Loucy (cell line): ENCODE measurements around the gene TSC2.

Source experiments
- H2AFZ ChIP-seq: fragments of 200-600 bp; sonication (generic); 2 replicates; pipeline ENCODE4 v1.6.0; 2016; ENCODE audit warnings: antibody characterized with exemption, mild to moderate bottlenecking, low read length, moderate library complexity
- H3F3A ChIP-seq: fragments of 200-600 bp; 2 replicates; pipeline ENCODE4 v1.6.0; 2016; ENCODE audit warnings: antibody characterized with exemption, low read depth, mild to moderate bottlenecking
- H3K27me3 ChIP-seq: fragments of 200-600 bp; sonication (generic); 2 replicates; pipeline ENCODE4 v1.6.1; 2014; ENCODE audit warnings: low read length, mild to moderate bottlenecking; ENCODE audit not compliant: insufficient read depth, poor library complexity, severe bottlenecking
- H3K36me3 ChIP-seq: fragments of 200-600 bp; sonication (generic); 2 replicates; pipeline ENCODE4 v1.6.1; 2016; ENCODE audit warnings: low read length; ENCODE audit not compliant: insufficient read depth
- H3K4me1 ChIP-seq: fragments of 200-600 bp; sonication (generic); 2 replicates; pipeline ENCODE4 v1.5.1; 2014; ENCODE audit warnings: low read length, mild to moderate bottlenecking; ENCODE audit not compliant: insufficient read depth, poor library complexity, severe bottlenecking
- H3K4me2 ChIP-seq: fragments of 200-600 bp; sonication (generic); 2 replicates; pipeline ENCODE4 v1.6.0; 2014; ENCODE audit warnings: antibody characterized with exemption, low read length, low read depth, mild to moderate bottlenecking; ENCODE audit not compliant: poor library complexity, severe bottlenecking
- H3K4me3 ChIP-seq: fragments of 200-600 bp; sonication (generic); 2 replicates; pipeline ENCODE4 v1.5.1; 2014; ENCODE audit warnings: low read length, mild to moderate bottlenecking, mixed read lengths; ENCODE audit not compliant: poor library complexity, severe bottlenecking
- H3K79me2 ChIP-seq: fragments of 200-600 bp; sonication (generic); 2 replicates; pipeline ENCODE4 v1.6.1; 2014; ENCODE audit warnings: low read length; ENCODE audit not compliant: insufficient read depth
- H3K9ac ChIP-seq: fragments of 200-600 bp; sonication (generic); 2 replicates; pipeline ENCODE4 v1.6.0; 2014; ENCODE audit warnings: mild to moderate bottlenecking, low read depth, low read length, moderate library complexity; ENCODE audit not compliant: poor library complexity, severe bottlenecking
- H3K9me2 ChIP-seq: fragments of 200-600 bp; sonication (generic); replicated peaks from 2 replicates; pipeline ENCODE4 v1.6.1; 2016; ENCODE audit warnings: low read depth, low read length, mixed read lengths
- H3K9me3 ChIP-seq: fragments of 200-600 bp; sonication (generic); 2 replicates; pipeline ENCODE4 v1.6.1; 2014; ENCODE audit warnings: mild to moderate bottlenecking, antibody characterized with exemption, low read length, low read depth; ENCODE audit not compliant: insufficient read depth
- H4K20me1 ChIP-seq: fragments of 200-600 bp; sonication (generic); 2 replicates; pipeline ENCODE4 v1.6.0; 2014; ENCODE audit warnings: antibody characterized with exemption, low read length, mild to moderate bottlenecking; ENCODE audit not compliant: insufficient read depth, poor library complexity, severe bottlenecking
- CTCF ChIP-seq: fragments of 200-600 bp; sonication (generic); conservative IDR thresholded peaks from 2 replicates; pipeline ENCODE4 v1.5.1; 2014; ENCODE audit warnings: mild to moderate bottlenecking, antibody characterized with exemption, low read length
- EZH2phosphoT487 ChIP-seq: fragments of 200-600 bp; IDR thresholded peaks from 2 replicates; pipeline ENCODE4 v1.6.1; 2018; ENCODE audit warnings: antibody characterized with exemption, mild to moderate bottlenecking, moderate library complexity, borderline replicate concordance

TSC2 gene

GRCh38 chr16:2081201-2082084, 33.7 kb downstream of the TSC2 start:
- Histone ChIP-seq H3K4me2 (no peak overlapping the region), H3K9me2 (no peaks in the 10 kb centered on the region), H2AFZ (no peak overlapping the region), H3K27me3 (no peaks in the 10 kb centered on the region), H3K9ac (no peak overlapping the region), H3K9me3 (no peaks in the 10 kb centered on the region), H4K20me1 (no peaks in the 10 kb centered on the region), H3K79me2 (no peaks in the 10 kb centered on the region), H3K4me3 (no peak overlapping the region), H3F3A (no peaks in the 10 kb centered on the region), H3K36me3 (no peaks in the 10 kb centered on the region), H3K4me1 (no peaks in the 10 kb centered on the region)
- TF ChIP-seq CTCF (no peak), EZH2phosphoT487 (no peak)

DNA sequence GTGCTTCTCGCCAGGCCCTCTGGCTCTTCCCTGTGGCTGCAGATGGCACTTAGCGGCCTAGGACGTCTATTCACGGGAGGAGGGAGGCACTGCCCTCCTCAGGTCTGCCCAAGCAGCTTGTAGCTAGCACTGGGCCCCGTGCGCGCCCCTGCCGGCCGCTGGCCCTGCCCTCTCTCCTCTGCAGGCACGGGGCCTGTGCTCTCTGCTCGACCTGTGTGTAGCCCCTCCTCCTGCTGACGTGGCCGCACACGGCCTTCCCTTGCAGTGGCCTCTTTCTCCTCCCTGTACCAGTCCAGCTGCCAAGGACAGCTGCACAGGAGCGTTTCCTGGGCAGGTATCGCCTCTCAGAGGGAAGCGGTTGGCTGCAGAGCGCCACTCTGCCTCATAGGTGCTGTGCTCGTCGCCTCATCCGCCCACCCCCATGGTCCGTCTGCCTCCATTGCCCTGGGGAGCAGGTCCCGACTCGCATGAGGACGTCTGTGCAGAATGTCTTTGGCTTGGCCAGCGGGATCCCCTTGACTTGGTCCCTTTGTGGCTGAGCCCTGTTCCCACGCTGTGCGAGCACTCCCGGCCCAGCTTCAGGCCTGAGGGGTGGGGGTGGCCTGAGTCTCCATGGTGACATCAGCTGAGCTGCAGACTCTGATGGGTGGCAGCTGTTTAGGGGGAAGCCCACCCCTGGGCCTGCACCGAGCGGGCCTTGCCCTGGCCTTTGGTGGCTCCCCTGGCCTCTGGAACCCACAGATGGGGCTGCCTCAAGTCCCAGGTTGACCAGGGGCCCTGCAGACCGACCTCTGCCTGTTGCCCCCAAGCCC, 34.6 kb downstream of the TSC2 start:
- TF ChIP-seq EZH2phosphoT487 (no peak), CTCF (no peak)
- no peaks in the 10 kb centered on the region for H3K4me1 ChIP-seq
- H3F3A ChIP-seq = no peaks in the 10 kb centered on the region
- no peak overlapping the region for H3K4me2 ChIP-seq
- H3K9me2 ChIP-seq = no peaks in the 10 kb centered on the region
- H2AFZ ChIP-seq = no peak overlapping the region
- H3K4me3 ChIP-seq = no peak overlapping the region
- no peaks in the 10 kb centered on the region for H3K9me3 ChIP-seq
- H4K20me1 ChIP-seq = no peaks in the 10 kb centered on the region
- H3K79me2 ChIP-seq = no peaks in the 10 kb centered on the region
- no peak overlapping the region for H3K9ac ChIP-seq
- no peaks in the 10 kb centered on the region for H3K36me3 ChIP-seq
- no peaks in the 10 kb centered on the region for H3K27me3 ChIP-seq

DNA sequence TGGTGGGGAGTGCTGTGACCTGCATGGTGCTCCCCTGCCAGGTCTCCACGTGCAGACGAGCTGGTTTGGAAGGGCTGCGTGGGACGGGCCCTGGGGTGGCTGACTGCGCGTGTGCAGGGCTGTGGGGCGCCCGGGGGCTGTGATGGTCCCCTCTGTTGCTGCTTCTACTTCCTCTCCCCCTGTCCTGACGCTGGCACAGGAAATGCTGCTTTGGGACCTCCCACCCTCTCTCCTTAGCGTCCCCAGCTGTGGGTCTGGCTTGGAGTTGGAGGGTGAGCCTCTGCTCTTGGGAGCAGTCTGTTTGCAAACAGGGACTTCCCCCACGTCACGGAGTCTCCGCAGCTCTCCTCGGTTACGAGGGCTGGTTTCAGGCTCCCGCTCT, 35.2 kb downstream of the TSC2 start:
- Histone ChIP-seq H3F3A (no peaks in the 10 kb centered on the region), H3K4me2 (no peak overlapping the region), H3K9me3 (no peaks in the 10 kb centered on the region), H2AFZ (no peak overlapping the region), H3K27me3 (no peaks in the 10 kb centered on the region), H4K20me1 (no peaks in the 10 kb centered on the region), H3K36me3 (no peaks in the 10 kb centered on the region), H3K4me3 (no peak overlapping the region), H3K9ac (no peak overlapping the region), H3K9me2 (no peaks in the 10 kb centered on the region), H3K79me2 (no peaks in the 10 kb centered on the region), H3K4me1 (no peaks in the 10 kb centered on the region)
- TF ChIP-seq CTCF (no peak), EZH2phosphoT487 (no peak)
